AG09319 (cell line): ENCODE results near the gene NUBPL.

Source experiments
- DNase-seq: peaks from one replicate; pipeline ENCODE4 v3.0.0-alpha.2; 2010; ENCODE audit warnings: low read depth; ENCODE audit errors: extremely low read depth
- CTCF ChIP-seq: IDR thresholded peaks from 2 replicates; pipeline ENCODE4 v1.5.1; 2011; ENCODE audit warnings: low read depth, mild to moderate bottlenecking, inconsistent platforms, low read length, moderate library complexity

The NUBPL gene

GRCh38 chr14:31909977-31910376 lies 348.8 kb downstream of the NUBPL start:
- TF ChIP-seq CTCF = no peak
- no peak for DNase-seq
